Measurements from ENCODE around the gene PJA2. TPM values are rescaled to one million over a fixed set of nuclear protein-coding genes. Genes with fewer than 3 reads are reported as not detected.
A peak's percentile ranks its signal among the peaks of the same experiment; 100 is the strongest.

Gene PJA2
- total and polyA plus RNA-seq, 5 experiments from 2014 or later, result 46.0 to 91.0 (median 54.4) TPM

DNA sequence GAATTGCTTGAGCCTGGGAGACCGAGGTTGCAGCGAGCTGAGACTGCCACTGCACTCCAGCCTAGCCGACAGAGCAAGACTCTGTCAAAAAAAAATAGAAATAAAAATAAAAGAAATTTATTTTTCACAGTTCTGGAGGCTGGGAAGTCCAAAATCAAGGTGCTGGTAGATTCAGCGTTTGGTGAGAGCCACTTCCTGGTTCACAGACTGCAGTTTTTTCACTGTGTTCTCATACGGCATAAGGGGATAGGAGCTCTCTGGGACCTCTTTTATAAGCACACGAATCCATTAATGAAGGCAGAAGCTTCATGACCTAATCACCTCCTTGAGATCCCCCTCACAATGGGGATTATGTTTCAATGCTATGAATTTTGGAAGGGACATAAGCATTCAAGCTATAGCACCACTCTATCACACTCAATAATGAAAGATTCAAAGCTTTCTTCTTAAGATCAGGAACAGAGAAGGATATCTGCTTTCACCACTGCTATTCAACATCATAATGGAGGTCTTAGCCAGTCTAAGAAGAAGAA lies 5.3 kb downstream of the PJA2 start:
- Mint-ChIP-seq H3K27me3 (peaks cover 0 to 3% (median 0%) of the 10 kb centered on the region in 5 donors), H3K36me3 (peaks cover 9 to 36% (median 22%) of the 10 kb centered on the region in 3 donors), H3K27ac (peak overlapping the region in 7 of 10 donors; percentile 6 to 97 (median 50)), H3K4me1 (peaks cover 21 to 77% (median 70%) of the 10 kb centered on the region in 4 donors), H3K4me3 (peak overlapping the region in 8 of 10 donors; percentile 4 to 62 (median 35)), H3K9me3 (peaks cover 0 to 5% (median 0%) of the 10 kb centered on the region in 9 donors)
- ATAC-seq (no peak), DNase-seq (no peak)
- POLR2A ChIA-PET, result interaction anchor here (0.7 kb wide), 1 partner anchor 61 kb away, joined by 3 read pairs; no protein-coding TSS in a partner anchor

DNA sequence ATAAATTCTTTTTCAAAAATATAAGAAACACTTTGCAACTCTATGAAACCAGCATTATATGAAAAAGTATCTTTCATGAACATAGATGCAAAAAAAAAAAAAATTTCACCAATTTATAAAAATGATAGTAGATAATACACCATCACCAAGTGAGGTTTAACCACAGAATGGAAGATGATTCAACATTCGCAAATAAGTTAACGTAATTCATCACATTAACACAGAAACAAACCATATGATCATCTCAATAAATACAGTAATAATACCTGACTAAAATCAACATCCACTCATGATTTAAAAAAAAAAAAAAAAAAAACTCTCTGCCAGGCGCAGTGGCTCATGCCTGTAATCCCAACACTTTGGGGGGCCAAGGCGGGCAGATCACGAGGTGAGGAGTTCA lies 6.3 kb downstream of the PJA2 start:
- H3K27me3 Mint-ChIP-seq, result no peaks in the 10 kb centered on the region
- H3K36me3 Mint-ChIP-seq, result peaks cover 6 to 40% (median 25%) of the 10 kb centered on the region in 3 donors
- peak overlapping the region in 7 of 10 donors; percentile 11 to 61 (median 44) for H3K4me3 Mint-ChIP-seq
- no peak for ATAC-seq
- peaks cover 0 to 5% (median 0%) of the 10 kb centered on the region in 9 donors for H3K9me3 Mint-ChIP-seq
- DNase-seq, result no peak
- POLR2A ChIA-PET, result no interaction called here
- peak overlapping the region in 7 of 10 donors; percentile 11 to 71 (median 55) for H3K27ac Mint-ChIP-seq
- H3K4me1 Mint-ChIP-seq, result peaks cover 25 to 86% (median 77%) of the 10 kb centered on the region in 4 donors

DNA sequence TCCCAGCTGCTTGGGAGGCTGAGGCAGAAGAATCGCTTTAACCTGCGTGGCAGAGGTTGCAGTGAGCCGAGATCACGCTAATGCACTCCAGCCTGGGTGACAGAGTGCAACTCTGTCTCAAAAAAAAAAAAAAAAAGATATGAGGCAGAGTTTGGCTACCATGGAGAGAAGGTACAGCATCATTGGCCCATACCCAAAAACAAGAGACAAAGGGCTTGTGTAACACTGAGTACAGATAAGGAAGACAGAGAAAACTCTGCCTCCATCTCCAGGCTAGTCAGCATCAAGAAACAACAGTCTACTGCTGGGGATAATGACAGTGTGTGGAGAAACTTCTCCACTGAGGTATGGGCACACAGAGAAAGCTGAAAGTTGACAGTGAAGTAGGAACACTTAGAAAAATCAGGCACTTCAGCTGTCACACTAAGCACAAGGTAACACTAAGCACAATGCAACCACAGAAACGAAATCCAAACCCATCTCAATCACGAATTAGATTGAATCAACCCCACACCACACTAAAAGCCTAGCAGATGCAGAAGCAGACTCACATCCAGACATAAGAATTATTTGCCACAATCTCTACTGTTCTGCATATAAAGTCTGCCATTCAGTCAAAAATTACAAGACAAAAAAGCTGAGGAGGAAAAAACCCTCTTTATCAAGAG lies 10.5 kb downstream of the PJA2 start:
- ATAC-seq, result peak; percentile 17 to 22
- H3K27ac Mint-ChIP-seq, result peak overlapping the region in 9 of 10 donors; percentile 23 to 89 (median 54)
- H3K4me1 Mint-ChIP-seq, result peaks cover 21 to 93% (median 75%) of the 10 kb centered on the region in 4 donors
- peak overlapping the region in 9 of 10 donors; percentile 20 to 76 (median 59) for H3K4me3 Mint-ChIP-seq
- H3K27me3 Mint-ChIP-seq, result no peaks in the 10 kb centered on the region
- H3K36me3 Mint-ChIP-seq, result peaks cover 6 to 44% (median 24%) of the 10 kb centered on the region in 3 donors
- DNase-seq, result no peak
- POLR2A ChIA-PET, result no interaction called here
- H3K9me3 Mint-ChIP-seq, result peaks cover 0 to 3% (median 0%) of the 10 kb centered on the region in 9 donors

DNA sequence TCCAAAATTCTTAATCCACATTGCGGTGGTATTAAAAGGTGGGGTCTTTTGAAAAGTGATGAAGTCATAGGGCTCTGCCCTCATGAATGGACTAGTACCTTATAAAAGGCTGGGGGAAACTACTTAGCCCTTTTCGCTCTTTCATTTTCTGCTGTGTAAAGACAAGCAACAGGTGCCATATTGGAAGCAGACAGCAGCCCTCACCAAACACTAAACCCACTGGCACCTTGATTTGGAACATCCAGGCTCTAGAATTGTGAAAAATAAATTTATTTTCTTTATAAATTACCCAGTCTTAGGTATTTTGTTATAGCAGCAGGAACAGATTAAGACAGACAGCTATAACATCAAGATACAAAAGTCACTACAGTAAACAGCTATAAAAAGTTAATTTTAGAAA lies 12.8 kb downstream of the PJA2 start:
- Mint-ChIP-seq H3K36me3 (peaks cover 10 to 42% (median 25%) of the 10 kb centered on the region in 3 donors), H3K4me1 (peaks cover 22 to 96% (median 79%) of the 10 kb centered on the region in 4 donors), H3K9me3 (peaks cover 0 to 2% (median 0%) of the 10 kb centered on the region in 9 donors), H3K27me3 (no peaks in the 10 kb centered on the region), H3K4me3 (no peak overlapping the region), H3K27ac (no peak overlapping the region)
- no peak for DNase-seq
- POLR2A ChIA-PET, result no interaction called here
- ATAC-seq, result no peak

DNA sequence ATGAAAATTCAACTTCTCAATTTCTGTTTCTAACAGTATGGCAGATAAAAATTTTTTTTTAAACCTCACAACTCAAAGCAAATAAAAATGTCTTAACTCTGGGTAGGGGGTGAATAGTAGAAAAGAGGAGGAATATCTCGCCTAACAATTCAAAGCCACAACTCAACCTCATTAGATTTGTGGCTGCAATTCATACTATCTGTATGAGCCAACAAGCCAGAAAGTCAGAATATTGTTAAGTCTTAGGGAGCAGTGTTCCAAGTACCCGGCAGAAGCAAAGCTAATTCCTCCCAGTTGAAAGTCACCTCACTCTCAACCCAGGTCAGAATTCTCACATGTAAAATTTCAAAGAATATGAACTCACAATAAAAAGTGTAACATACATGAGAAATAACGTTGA lies 15.0 kb downstream of the PJA2 start:
- POLR2A ChIA-PET, result interaction anchor here (0.8 kb wide), 1 partner anchor 14 kb away, joined by 3 read pairs; no protein-coding TSS in a partner anchor
- H3K4me1 Mint-ChIP-seq, result peaks cover 25 to 97% (median 79%) of the 10 kb centered on the region in 4 donors
- no peaks in the 10 kb centered on the region for H3K27me3 Mint-ChIP-seq
- ATAC-seq (no peak), DNase-seq (no peak)
- H3K36me3 Mint-ChIP-seq, result peaks cover 14 to 42% (median 38%) of the 10 kb centered on the region in 3 donors
- H3K9me3 Mint-ChIP-seq, result peaks cover 0 to 13% (median 0%) of the 10 kb centered on the region in 9 donors
- peak overlapping the region in 5 of 10 donors; percentile 22 to 56 (median 33) for H3K4me3 Mint-ChIP-seq
- H3K27ac Mint-ChIP-seq, result peak overlapping the region in 3 of 10 donors; percentile 12 to 51 (median 25)

DNA sequence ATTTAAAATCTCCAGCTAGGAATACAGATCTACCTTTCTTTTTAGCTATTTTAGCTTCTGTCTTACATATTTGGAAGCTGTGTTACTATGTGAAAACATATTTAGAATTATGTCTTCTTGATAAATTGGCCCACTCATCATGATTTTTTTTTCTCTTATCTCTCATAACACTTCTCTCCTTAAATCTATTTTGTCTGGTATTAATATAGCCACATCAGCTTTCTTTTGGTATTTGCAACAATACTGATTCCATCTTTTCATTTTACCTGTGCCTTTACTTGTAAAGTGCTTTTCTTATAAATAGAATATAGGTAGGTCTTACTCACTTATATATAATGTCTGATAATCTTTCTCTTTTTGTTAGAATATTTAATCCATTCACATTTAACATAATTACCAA lies 19.6 kb downstream of the PJA2 start:
- POLR2A ChIA-PET, result interaction anchor here (1.3 kb wide), 1 partner anchor 19 kb away, joined by 4 read pairs; the partner anchor contains the start of gene PJA2
- DNase-seq (no peak), ATAC-seq (no peak)
- Mint-ChIP-seq H3K4me3 (peak overlapping the region in 2 of 10 donors; percentile 11 to 53), H3K27me3 (no peaks in the 10 kb centered on the region), H3K36me3 (peaks cover 9 to 32% (median 28%) of the 10 kb centered on the region in 3 donors), H3K27ac (peak overlapping the region in 2 of 10 donors; percentile 10 to 53), H3K4me1 (peaks cover 33 to 99% (median 92%) of the 10 kb centered on the region in 4 donors), H3K9me3 (peaks cover 0 to 13% (median 0%) of the 10 kb centered on the region in 9 donors)

DNA sequence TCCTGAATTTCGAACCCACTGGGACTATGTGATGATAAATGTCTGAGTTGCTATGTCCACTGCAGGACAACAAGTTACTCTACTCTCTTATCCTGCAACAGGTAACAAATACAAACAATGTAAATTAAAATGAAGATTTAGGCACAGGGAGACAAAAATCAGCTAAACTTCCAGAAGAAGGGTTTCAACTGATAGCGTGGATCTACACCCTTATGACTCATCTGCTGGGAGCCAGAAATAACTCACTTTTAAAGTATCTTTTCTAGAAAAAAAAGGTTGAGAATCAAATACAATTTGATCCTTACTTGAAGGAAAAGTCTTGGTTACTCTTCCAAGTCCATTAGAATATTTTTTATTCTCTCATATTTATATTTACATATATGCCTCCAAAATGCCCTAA lies 21.4 kb downstream of the PJA2 start:
- POLR2A ChIA-PET, result interaction anchor here (0.7 kb wide), 1 partner anchor 41 kb away, joined by 3 read pairs; no protein-coding TSS in a partner anchor
- H3K4me3 Mint-ChIP-seq, result peak overlapping the region in 6 of 10 donors; percentile 5 to 50 (median 30)

DNA sequence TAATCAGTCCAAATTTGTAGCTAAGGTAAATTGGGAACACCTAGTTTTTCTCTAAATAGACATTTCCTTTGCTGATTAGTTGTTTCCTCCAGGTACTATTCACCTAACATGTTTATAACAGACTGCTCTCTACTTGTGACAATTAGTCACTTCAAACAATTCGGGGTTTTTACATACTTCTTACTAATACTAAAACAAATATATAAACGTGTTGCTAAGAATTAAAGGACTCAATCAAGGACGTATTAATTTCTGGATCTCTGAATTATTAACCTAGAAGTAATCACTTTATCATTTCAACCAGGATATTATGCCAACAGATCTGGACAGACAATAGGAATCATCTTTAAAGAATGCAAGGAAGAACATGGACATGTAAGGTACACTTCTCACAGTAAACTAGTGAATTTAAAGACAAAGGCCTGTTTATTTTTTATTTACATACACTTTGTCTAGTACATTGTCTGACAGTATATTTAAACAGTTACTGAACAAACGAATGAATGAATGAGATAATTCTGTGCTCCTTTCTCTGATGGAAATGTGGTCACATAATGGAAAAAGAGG lies 22.3 kb downstream of the PJA2 start:
- Mint-ChIP-seq H3K27ac (peak overlapping the region in 6 of 10 donors; percentile 6 to 56 (median 32)), H3K4me1 (peaks cover 31 to 88% (median 76%) of the 10 kb centered on the region in 4 donors), H3K36me3 (peaks cover 5 to 39% (median 22%) of the 10 kb centered on the region in 3 donors), H3K27me3 (no peaks in the 10 kb centered on the region), H3K4me3 (peak overlapping the region in 1 of 10 donors; percentile 26), H3K9me3 (peaks cover 0 to 13% (median 0%) of the 10 kb centered on the region in 9 donors)
- ATAC-seq (no peak), DNase-seq (no peak)
- POLR2A ChIA-PET, result interaction anchor here (0.7 kb wide), 1 partner anchor 40 kb away, joined by 3 read pairs; no protein-coding TSS in a partner anchor

More for the DNA sequence above, 21.4 kb downstream of the PJA2 start:
- Mint-ChIP-seq H3K4me1 (peaks cover 34 to 95% (median 83%) of the 10 kb centered on the region in 4 donors), H3K27me3 (no peaks in the 10 kb centered on the region), H3K9me3 (peaks cover 0 to 13% (median 0%) of the 10 kb centered on the region in 9 donors), H3K27ac (peak overlapping the region in 8 of 10 donors; percentile 6 to 72 (median 32)), H3K36me3 (peaks cover 9 to 40% (median 22%) of the 10 kb centered on the region in 3 donors)
- no peak for ATAC-seq
- DNase-seq, result no peak

DNA sequence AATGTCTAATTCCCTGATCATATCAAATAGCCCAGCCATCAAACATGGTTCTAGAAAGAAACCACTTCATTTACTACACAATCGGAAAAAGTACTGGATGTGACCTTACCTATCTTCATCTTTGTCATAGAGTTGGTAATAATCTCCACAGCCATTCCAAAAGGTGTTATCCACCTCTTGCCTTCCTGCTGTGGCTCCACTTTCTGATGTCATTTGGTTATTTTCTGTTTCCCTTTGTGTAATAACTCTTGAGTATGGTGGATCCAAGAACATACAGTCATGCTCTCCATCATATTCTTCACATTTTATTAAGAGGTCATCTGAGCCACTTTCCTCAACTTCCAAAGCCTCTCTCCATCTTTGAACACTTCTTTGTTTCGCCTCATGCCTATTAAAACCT lies 31.7 kb downstream of the PJA2 start:
- Mint-ChIP-seq H3K27ac (peak overlapping the region in 2 of 10 donors; percentile 4 to 57), H3K9me3 (no peaks in the 10 kb centered on the region), H3K36me3 (peaks cover 11 to 70% (median 23%) of the 10 kb centered on the region in 3 donors), H3K4me3 (peak overlapping the region in 2 of 10 donors; percentile 12 to 16), H3K4me1 (peaks cover 24 to 48% (median 43%) of the 10 kb centered on the region in 4 donors), H3K27me3 (no peaks in the 10 kb centered on the region)
- ATAC-seq (no peak), DNase-seq (no peak)
- POLR2A ChIA-PET, result no interaction called here

DNA sequence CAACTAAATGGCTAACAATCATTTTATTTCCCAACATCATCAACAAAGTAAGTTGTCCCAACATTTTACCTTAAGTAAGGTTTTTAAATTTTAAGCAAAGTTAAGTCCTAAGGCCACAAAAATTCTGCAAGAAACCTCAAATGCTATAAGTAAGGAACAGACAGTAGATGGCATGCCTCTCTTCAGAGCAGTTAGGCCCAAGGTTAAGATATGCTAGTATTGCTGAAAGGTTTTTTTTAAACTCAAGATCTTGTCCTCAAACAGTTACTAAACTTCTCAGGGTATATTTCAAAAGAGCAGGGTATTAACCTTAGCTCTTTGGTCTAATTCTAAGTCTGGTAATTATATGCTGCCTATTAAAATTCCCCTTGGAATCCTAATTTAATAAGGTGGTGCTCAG lies 35.1 kb downstream of the PJA2 start:
- no peaks in the 10 kb centered on the region for H3K9me3 Mint-ChIP-seq
- no peaks in the 10 kb centered on the region for H3K27me3 Mint-ChIP-seq
- DNase-seq, result no peak
- no peak overlapping the region for H3K4me3 Mint-ChIP-seq
- H3K4me1 Mint-ChIP-seq, result peaks cover 30 to 65% (median 60%) of the 10 kb centered on the region in 4 donors
- H3K27ac Mint-ChIP-seq, result peak overlapping the region in 3 of 10 donors; percentile 13 to 28 (median 13)
- peaks cover 11 to 70% (median 28%) of the 10 kb centered on the region in 3 donors for H3K36me3 Mint-ChIP-seq
- ATAC-seq, result peak in 1 of 2 donors; percentile 47
- POLR2A ChIA-PET, result interaction anchor here (1.4 kb wide), 1 partner anchor 35 kb away, joined by 5 read pairs; the partner anchor contains the start of gene PJA2

DNA sequence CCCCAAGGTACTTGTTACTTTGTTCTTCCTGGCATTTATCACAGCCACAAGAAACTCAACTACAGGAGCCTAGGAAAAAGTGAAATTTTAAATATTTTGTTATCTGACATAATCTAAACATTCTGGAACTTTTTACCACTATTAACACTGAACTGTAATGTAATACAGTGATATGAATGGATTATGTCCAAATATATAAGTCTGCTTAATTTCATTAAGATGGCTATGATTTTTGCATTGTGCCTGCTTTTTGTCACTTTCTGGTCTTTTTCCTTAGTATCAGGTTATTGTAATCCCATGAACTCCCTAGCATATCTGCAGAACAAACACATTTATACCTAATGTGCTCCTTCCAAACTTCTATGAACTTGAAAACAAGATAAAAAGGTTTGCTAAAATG lies 35.8 kb downstream of the PJA2 start:
- H3K9me3 Mint-ChIP-seq, result peaks cover 0 to 2% (median 0%) of the 10 kb centered on the region in 9 donors
- H3K36me3 Mint-ChIP-seq, result peaks cover 13 to 69% (median 33%) of the 10 kb centered on the region in 3 donors
- DNase-seq (no peak), ATAC-seq (no peak)
- H3K27ac Mint-ChIP-seq, result peak overlapping the region in 3 of 10 donors; percentile 13 to 35 (median 30)
- H3K4me3 Mint-ChIP-seq, result no peak overlapping the region
- H3K27me3 Mint-ChIP-seq, result no peaks in the 10 kb centered on the region
- POLR2A ChIA-PET, result no interaction called here
- peaks cover 31 to 64% (median 58%) of the 10 kb centered on the region in 4 donors for H3K4me1 Mint-ChIP-seq

DNA sequence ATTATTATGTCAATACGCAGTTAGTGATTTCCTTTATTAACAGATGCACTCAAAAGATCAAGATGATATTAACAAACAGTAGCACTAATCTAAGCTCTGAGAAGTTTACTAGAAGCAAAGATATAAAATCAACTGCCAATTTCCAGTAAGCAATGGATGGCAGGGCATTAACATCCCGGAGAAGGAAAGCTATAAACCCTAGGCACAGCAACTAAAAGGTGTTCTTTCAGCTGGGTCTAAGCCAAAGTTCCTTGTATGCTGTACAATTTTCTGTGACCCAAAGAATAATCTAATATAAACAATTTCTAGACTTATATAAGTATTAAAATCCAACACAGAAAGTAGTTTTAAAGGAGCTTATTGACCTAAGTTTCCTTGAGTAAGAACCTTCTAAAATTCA lies 39.4 kb downstream of the PJA2 start:
- no peak for DNase-seq
- POLR2A ChIA-PET, result no interaction called here
- no peak overlapping the region for H3K4me3 Mint-ChIP-seq
- peaks cover 0 to 9% (median 3%) of the 10 kb centered on the region in 9 donors for H3K9me3 Mint-ChIP-seq
- H3K27ac Mint-ChIP-seq, result peak overlapping the region in 2 of 10 donors; percentile 2 to 37
- H3K27me3 Mint-ChIP-seq, result no peaks in the 10 kb centered on the region
- peaks cover 19 to 67% (median 43%) of the 10 kb centered on the region in 3 donors for H3K36me3 Mint-ChIP-seq
- peaks cover 19 to 54% (median 48%) of the 10 kb centered on the region in 4 donors for H3K4me1 Mint-ChIP-seq
- ATAC-seq, result no peak

Data from naive thymus-derived CD8-positive, alpha-beta T cell (primary cell).